IPS-11a (cell line): Measurements from ENCODE around the gene GTPBP2.
"Not testable (repeated sequence)": the region's sequence is repeated elsewhere in the genome, so short reads cannot be mapped to it uniquely, and the experiment has no call there.

Source experiments
- H3K4me3 ChIP-seq: one replicate; pipeline ENCODE4 v1.5.1; 2013; ENCODE audit warnings: low read depth, low read length, control low read depth

GTPBP2 gene

DNA sequence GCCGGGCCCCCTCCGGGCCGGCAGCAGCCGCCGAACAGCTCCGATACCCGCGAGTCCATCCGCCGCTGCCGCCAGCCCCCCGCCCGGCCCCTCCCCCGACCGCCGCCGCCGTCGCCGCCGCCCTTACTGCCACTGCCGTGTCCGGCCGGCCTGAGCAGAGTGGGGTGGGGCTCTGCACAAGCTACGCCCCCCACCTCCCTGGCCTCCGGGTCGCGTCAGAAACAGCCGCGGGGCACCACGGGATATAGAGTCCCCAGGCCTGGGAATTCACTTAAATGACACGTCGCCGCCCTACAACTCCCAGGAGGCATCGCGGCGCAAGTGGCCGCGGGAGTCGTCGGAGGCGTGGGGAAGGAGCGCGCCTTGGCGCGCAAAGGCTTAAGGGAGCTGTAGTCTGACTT, at the start of gene GTPBP2:
Gene GTPBP2, minus strand, starts transcription at position 161 of the 401 bp plus-strand sequence. Its CDS starts 102 bp downstream, at position 59.
- peak within 1 kb of the TSS; percentile 81 for H3K4me3 ChIP-seq

GRCh38 chr6:43678341-43678740, 49.3 kb upstream of the GTPBP2 start:
- no peak overlapping the region for H3K4me3 ChIP-seq

GRCh38 chr6:43677759-43678158, 48.7 kb upstream of the GTPBP2 start:
- H3K4me3 ChIP-seq: no peak overlapping the region

DNA sequence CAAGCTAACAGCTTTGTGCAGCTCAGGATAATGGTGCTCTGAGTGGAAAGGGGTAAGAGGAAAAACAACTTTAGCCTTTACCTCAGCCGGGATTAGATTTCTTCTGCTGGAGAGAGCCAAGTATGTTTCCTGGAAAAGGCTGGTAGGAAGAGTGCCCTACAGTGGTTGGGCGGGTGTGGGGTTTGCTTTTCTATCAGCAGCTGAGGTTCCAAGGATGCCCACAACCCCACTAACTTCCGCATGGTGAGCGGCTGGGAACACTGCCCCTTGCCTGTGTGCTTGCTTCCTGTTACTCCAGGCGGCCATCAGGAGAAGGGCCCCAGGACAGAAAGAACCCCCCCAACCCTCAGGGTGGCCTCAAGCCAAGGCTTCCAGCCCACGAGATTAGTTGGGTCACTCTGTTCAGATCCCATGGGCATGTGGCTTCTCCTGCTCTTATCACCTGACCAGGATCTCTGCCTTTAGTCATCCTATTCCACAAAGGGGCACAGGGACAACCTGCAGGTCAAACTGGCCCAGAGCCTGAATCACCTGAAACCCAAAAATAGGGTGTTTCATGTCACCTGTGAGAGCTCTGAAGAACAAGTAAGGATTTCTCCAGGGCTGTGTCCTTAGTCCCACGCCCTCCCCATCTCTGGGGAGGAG, 48.0 kb upstream of the GTPBP2 start:
- no peak overlapping the region for H3K4me3 ChIP-seq

DNA sequence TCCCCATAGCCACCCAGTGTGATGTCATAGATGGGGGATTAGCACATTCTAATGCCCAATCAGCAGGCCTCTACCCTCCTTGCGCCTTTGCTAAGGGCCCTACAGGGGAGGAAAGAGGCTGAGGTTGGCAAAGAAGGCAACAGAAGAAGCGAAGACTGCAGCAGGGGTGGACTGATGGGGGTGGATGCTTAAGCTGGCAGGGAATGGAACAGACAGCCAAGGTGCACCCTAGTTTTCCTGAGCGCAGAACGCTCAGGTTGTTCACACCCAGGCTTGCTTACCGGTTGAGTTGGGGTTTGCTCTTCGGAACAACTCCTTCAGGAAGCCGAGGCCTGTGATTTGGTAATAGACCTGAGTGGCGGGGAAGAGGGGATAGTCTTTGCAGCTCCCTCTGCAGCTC, 45.9 kb upstream of the GTPBP2 start:
- H3K4me3 ChIP-seq: no peak overlapping the region

DNA sequence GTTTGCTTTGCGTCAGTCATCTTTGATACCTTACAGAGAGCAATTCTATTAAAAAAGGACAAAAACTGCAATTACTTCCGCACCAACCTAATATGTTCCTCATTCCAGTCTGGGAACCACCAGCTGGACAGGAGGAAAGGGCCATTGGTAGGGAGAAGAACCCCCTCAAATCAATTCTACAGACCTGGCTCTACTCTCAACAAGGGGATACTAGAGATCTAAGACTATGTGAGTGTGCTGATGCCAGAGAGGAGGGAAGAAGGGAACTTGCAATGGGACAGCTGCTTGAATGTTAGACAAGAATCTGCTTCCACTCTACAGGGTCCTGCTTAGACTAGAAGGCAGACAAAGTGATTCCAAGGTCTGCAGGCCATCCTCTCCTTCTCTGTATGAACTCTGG, 45.2 kb upstream of the GTPBP2 start:
- H3K4me3 ChIP-seq: no peak overlapping the region

GRCh38 chr6:43673444-43674084, 44.5 kb upstream of the GTPBP2 start:
- H3K4me3 ChIP-seq: no peak overlapping the region

DNA sequence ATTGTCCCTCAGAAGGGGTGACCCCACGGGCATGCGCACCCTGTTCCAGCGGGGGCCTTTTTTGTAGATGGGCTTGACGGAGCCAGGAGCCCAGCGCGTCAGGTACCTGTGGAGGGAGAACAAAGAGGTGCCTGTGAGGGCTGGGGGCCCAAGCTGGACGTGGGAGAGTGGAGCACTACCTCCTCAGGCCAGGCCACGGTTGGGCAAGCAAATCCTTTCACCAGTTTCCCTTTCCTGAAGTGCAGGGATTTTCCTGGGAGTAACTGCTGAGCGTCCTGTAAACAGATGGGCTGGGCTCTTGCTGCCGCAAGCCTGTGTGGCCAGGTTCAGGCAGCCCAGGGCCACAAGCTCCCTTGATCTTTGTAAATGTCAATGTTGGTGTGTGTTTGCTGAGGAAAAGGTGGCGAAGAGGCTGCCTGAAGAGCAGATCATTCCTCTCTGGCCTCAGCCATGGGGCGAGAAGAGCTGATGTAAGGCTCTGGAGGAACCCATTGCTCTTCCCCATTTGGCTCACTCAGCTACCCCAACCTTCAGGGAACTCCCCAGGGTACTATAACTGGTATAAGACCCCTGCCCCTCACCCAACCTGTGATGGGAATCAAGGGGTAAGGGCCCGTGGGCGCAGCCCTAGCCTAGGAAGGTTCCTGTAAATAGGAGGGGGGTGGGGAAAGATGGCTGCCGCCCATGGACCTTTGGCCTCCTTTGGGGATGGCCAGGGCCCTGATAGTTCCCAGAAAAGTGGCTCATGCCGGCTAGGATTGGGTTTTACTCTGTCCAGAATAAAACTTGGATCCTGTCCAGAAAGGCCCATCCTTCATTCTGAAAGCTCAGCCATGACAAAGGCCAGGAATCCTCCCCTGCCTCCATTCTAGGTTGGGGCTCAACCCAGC, 43.0 kb upstream of the GTPBP2 start:
- H3K4me3 ChIP-seq: no peak overlapping the region

DNA sequence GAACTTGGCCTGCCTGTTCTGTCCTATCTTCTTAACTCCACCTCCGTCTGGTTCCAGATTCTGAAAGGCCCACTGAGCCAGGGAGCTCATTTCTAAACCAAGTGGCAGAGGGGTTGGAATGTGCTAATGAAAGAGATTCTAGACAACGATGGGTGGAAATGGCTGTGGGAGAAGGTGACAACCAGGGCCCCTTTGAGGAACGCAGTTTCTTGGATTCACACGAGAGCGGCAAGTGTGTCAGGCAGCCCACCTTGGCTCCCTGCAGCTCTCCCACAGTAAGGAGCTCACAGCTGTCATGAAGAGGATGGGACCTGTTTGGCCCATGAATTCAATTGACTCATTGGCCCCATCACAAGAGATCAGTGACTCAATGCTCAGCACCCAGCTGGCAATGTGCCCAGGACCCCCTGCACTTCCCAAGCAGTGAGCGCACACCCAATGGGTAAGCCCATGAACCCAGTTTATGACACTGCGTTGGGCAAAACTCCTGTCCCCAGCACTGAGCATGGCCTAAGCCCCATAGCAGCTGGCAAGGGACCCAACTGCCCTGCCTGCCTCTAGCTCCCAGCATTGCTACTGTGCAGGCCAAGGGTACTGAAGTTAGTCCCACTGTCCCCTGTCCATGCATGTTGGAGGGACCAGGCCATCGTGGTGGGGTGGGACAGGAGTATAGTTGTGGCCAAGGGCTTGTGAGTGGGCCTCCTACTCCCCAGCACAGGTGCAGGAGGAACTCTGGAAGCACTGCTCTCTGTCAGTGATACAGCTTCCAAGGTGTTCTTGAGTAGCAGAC, 42.1 kb upstream of the GTPBP2 start:
- H3K4me3 ChIP-seq: no peak overlapping the region

DNA sequence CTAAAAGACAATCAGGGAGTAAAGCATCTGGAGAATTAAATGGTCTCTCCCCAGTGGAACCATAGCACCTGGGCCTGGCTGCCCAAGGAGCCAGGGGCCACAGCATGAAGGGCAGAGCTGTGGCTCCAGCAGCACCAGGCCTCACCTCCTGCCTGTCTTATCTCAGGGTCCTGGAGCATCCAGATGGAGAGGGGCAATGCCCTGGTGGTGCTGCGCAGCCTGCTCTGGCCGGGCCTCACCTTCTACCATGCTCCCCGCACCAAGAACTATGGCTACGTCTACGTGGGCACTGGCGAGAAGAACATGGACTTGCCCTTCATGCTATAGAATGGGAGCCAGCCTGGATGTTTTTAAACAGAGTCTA, 41.5 kb upstream of the GTPBP2 start:
- no peak overlapping the region for H3K4me3 ChIP-seq

- H3K4me3 ChIP-seq: no peak overlapping the region
These were observed 41.0 kb upstream of the GTPBP2 start for GRCh38 chr6:43669922-43670622.

DNA sequence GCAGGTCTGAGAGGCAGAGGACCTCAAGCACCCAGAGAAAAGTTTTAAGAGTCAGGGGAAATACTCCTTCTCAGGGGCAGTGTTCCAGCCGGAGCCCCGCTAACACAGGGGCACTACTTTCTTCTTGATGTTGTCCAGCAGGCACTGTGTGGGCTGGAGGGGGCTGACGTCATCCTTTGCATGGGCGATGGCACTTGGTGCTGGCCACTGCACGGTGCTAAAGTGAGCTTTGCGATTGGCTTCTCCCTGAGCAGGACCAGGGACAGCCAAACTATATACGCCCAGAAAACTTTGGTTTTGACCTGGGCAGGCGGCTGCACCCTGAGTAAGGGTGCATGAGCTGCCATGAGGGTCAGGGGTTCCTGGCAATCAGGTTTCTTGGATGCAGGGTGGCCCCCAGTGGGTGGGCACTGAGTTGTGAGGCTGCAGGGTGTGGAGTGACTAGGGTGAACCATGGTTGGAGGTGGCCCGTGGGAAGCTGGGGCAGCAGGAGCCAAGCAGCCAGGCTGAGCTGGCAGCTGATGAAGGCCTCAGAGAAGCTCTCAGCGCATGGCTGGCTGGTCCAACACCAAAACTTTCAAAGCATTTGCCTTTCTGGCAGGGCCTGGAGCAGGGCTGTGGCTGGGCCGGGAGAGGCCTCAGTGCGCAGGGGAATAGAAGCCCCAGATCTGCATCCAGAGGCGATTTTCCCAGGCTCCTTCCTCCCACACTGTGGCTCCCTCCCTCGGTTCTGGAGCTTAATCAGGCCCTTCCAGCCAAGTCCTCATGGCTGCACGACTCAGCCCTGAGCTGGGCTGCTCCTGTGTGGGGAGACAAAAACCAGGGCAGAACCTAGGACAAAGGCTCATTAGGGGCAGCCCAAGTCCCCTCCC, 40.2 kb upstream of the GTPBP2 start:
- H3K4me3 ChIP-seq: no peak overlapping the region

DNA sequence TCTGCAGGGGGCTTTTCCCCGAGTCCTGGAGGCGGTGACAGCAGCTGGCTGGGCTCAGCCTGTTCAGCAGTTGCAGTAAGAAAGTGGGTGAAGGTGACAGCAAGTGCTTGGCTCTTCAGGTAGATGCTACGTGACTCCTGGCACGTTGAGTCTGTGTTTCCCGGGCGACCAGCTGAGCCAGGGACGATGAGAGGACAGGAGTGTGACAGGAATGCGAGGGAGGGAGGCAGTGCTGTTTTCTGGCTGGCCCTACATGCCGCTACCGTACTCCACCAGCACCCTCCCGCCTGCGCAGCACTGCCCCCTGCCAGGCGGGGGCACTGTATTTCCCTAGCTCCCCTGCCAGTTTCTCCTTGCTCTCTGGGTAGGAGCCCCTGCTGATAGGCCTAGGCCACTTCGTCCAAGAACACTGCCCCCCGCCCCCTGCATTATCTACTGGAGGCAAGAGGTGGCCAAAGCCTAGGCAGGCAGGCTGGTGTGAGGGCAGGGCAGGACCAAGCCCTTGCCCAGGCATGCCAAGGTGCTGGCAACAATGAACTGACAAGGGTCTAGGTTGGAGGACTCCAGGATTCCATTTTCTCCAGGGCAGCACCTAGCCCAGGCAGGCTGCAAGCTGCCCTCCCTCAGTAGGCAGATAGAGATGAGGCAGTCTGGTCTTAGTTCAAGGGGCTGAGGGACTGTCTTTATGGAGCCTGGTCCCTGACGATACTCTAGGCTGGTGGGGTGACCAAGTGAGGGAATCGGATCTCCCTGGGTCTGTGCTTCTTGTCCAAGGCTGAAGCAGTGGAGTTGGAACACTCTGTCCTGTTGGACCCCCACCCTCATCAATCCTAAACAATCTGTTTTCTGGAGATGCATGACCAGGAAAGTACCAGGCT, 39.3 kb upstream of the GTPBP2 start:
- H3K4me3 ChIP-seq: no peak overlapping the region

- no peak overlapping the region for H3K4me3 ChIP-seq
These were observed 38.4 kb upstream of the GTPBP2 start for GRCh38 chr6:43667245-43668150.

GRCh38 chr6:43666196-43666920, 37.3 kb upstream of the GTPBP2 start:
- H3K4me3 ChIP-seq: no peak overlapping the region

GRCh38 chr6:43665376-43665775, 36.3 kb upstream of the GTPBP2 start:
- no peak overlapping the region for H3K4me3 ChIP-seq

GRCh38 chr6:43662948-43663347, 33.9 kb upstream of the GTPBP2 start:
- not testable (repeated sequence) for H3K4me3 ChIP-seq
